Measurements from ENCODE around the gene DYNC2H1. TPM values are rescaled to one million over a fixed set of nuclear protein-coding genes. Genes with fewer than 3 reads are reported as not detected.

The DYNC2H1 gene
- total and polyA plus RNA-seq, 4 donors: 0.77 to 3.3 (median 2.1) TPM

- no peaks in the 10 kb centered on the region for H3K27me3 ChIP-seq (ENCODE audit: control insufficient read depth in 4 of 4, insufficient read depth in 4 of 4, low read length in 3 of 4)
- no peak overlapping the region for H3K27ac ChIP-seq (ENCODE audit: low read depth in 1 of 2, low read length in 2 of 2)
- H3K9me3 ChIP-seq (ENCODE audit: control insufficient read depth in 4 of 4, low read length in 3 of 4): peaks cover 8 to 23% (median 12%) of the 10 kb centered on the region in 4 donors
- no peaks in the 10 kb centered on the region for H3K4me1 ChIP-seq (ENCODE audit: control insufficient read depth in 4 of 4, insufficient read depth in 4 of 4, low read length in 3 of 4)
- 77% methylated on average over 3 of the region's 3 CpGs for WGBS
- H3K36me3 ChIP-seq (ENCODE audit: control insufficient read depth in 4 of 4, insufficient read depth in 3 of 4, low read depth in 1 of 4, low read length in 3 of 4): no peaks in the 10 kb centered on the region
- no peak for TF ChIP-seq NR2F2 (IDR thresholded peaks at IDR 0.05)
- no peak for TF ChIP-seq JUND (IDR thresholded peaks at IDR 0.05)
- TF ChIP-seq, protein P1, sequence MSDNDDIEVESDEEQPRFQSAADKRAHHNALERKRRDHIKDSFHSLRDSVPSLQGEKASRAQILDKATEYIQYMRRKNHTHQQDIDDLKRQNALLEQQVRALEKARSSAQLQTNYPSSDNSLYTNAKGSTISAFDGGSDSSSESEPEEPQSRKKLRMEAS (IDR thresholded peaks at IDR 0.05): no peak
- TF ChIP-seq CTCF (IDR thresholded peaks at IDR 0.05; ENCODE audit: low read depth, low read length, missing input control): no peak
- no peak for TF ChIP-seq FOXA1 (IDR thresholded peaks at IDR 0.05)
- TF ChIP-seq FOXA2 (IDR thresholded peaks at IDR 0.05): no peak
- TF ChIP-seq GABPA (IDR thresholded peaks at IDR 0.05 in 1 of 2, conservative IDR thresholded peaks at IDR 0.05 in 1 of 2): no peak
- TF ChIP-seq ATF3 (IDR thresholded peaks at IDR 0.05): no peak
- TF ChIP-seq TAF1 (conservative IDR thresholded peaks at IDR 0.05): no peak
- TF ChIP-seq YY1 (IDR thresholded peaks at IDR 0.05): no peak
- TF ChIP-seq REST (IDR thresholded peaks at IDR 0.05): no peak
- no peak for TF ChIP-seq EGR1 (IDR thresholded peaks at IDR 0.05; ENCODE audit: low read depth in 2 of 2)
- no peak for DNase-seq (ENCODE audit: low spot score)
- no peak overlapping the region for H3K9ac ChIP-seq (ENCODE audit: low read depth in 1 of 2, low read length in 2 of 2)
- H3K4me3 ChIP-seq (ENCODE audit: low read depth in 1 of 3, low read length in 3 of 3): no peak overlapping the region
Measured at GRCh38 chr11:103297900-103298299, 188.7 kb downstream of the DYNC2H1 start.

DNA sequence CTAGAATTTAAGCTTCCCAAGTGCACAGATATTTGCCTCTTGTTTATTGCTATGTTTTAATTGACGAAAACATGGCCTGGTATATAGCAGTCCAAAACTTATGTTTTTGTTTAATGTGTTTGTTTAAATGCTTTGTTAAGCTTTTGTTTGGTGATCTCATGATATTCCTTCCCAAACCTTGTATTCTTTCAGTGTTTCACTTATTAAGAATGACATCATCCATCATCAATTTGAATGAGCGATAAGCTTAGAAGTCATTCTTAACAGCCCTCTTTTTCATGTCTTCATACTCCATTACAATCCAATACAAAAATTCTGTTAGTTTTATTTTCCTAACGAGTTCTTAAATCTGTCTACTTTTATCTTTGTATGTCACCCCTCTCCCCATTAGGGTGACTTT lies 206.0 kb downstream of the DYNC2H1 start:
- TF ChIP-seq HNF4G (IDR thresholded peaks at IDR 0.05) (no peak), FOXA2 (IDR thresholded peaks at IDR 0.05) (no peak), RXRA (IDR thresholded peaks at IDR 0.05) (no peak), RAD21 (IDR thresholded peaks at IDR 0.05) (no peak), YY1 (IDR thresholded peaks at IDR 0.05) (no peak), EGR1 (IDR thresholded peaks at IDR 0.05; ENCODE audit: low read depth in 2 of 2) (no peak)

More for the DNA sequence above, 206.0 kb downstream of the DYNC2H1 start:
- no peak overlapping the region for H3K27ac ChIP-seq (ENCODE audit: low read depth in 1 of 2, low read length in 2 of 2)
- H3K4me3 ChIP-seq (ENCODE audit: low read depth in 1 of 3, low read length in 3 of 3): no peak overlapping the region
- H3K27me3 ChIP-seq (ENCODE audit: control insufficient read depth in 4 of 4, insufficient read depth in 4 of 4, low read length in 3 of 4): no peaks in the 10 kb centered on the region
- H3K9ac ChIP-seq (ENCODE audit: low read depth in 1 of 2, low read length in 2 of 2): no peak overlapping the region
- DNase-seq (ENCODE audit: low spot score): no peak
- no peaks in the 10 kb centered on the region for H3K36me3 ChIP-seq (ENCODE audit: control insufficient read depth in 4 of 4, insufficient read depth in 3 of 4, low read depth in 1 of 4, low read length in 3 of 4)
- 88% methylated on average over 3 of the region's 3 CpGs for WGBS
- no peaks in the 10 kb centered on the region for H3K4me1 ChIP-seq (ENCODE audit: control insufficient read depth in 4 of 4, insufficient read depth in 4 of 4, low read length in 3 of 4)
- H3K9me3 ChIP-seq (ENCODE audit: control insufficient read depth in 4 of 4, low read length in 3 of 4): no peaks in the 10 kb centered on the region

Data from liver (tissue), 9 donors.